PC-3 (cell line): ENCODE measurements around the gene MS4A6E. TPM values are rescaled to one million over a fixed set of nuclear protein-coding genes. Genes with fewer than 3 reads are reported as not detected.

Experiments
- ATAC-seq: fragments of 200-7000 bp; cut with Tn5 transposase; 2 replicates; pipeline ENCODE4 v1.9.1; 2020; ENCODE audit warnings: mild to moderate bottlenecking, moderate library complexity
- BruUV-seq: library from RNA; stranded (reverse); fragments of 400-500 nt; replicated peaks from 2 replicates; lab custom pipeline; 2021; lab: Mats Ljungman, UMichigan
- CTCF ChIA-PET: fragments of 300-600 bp; sonication (Branson Sonifier 250); formaldehyde crosslinking; loops from one replicate; lab custom pipeline; 2022; ENCODE audit warnings: antibody characterized with exemption; lab: Charles Lee
- POLR2A ChIA-PET: fragments of 300-600 bp; sonication (Branson Sonifier 250); formaldehyde crosslinking; loops from one replicate; lab custom pipeline; 2022; ENCODE audit warnings: antibody characterized with exemption; ENCODE audit not compliant: unreplicated experiment; lab: Charles Lee
- DNase-seq: peaks from one replicate; pipeline ENCODE4 v3.0.0-alpha.2; 2015
- H2AFZ ChIP-seq: fragments of 300-600 bp; sonication (generic); 2 replicates; pipeline ENCODE4 v1.6.0; 2016; ENCODE audit warnings: antibody characterized with exemption, low read length
- H3F3A ChIP-seq: fragments of 300-600 bp; sonication (generic); one replicate; pipeline ENCODE4 v1.6.0; 2017; ENCODE audit warnings: antibody characterized with exemption, low read length, control low read depth, mild to moderate bottlenecking; ENCODE audit not compliant: unreplicated experiment
- H3K27ac ChIP-seq: fragments of 300-600 bp; sonication (generic); 2 replicates; pipeline ENCODE4 v1.5.1; 2016; ENCODE audit warnings: mild to moderate bottlenecking, low read length
- H3K27me3 ChIP-seq: fragments of 300-600 bp; sonication (generic); 2 replicates; pipeline ENCODE4 v1.6.1; 2016; ENCODE audit warnings: low read length, mixed read lengths
- H3K36me3 ChIP-seq: fragments of 300-600 bp; sonication (generic); 2 replicates; pipeline ENCODE4 v1.6.1; 2016; ENCODE audit warnings: low read depth, mixed run types, low read length, mixed read lengths
- H3K4me1 ChIP-seq: fragments of 300-600 bp; sonication (generic); 2 replicates; pipeline ENCODE4 v1.5.1; 2016; ENCODE audit warnings: low read length; ENCODE audit not compliant: insufficient read depth
- H3K4me2 ChIP-seq: fragments of 300-600 bp; sonication (generic); 2 replicates; pipeline ENCODE4 v1.6.0; 2016; ENCODE audit warnings: low read length
- H3K4me3 ChIP-seq: fragments of 300-600 bp; sonication (generic); 2 replicates; pipeline ENCODE4 v1.5.1; 2016; ENCODE audit warnings: mild to moderate bottlenecking, low read length, mixed read lengths
- H3K79me2 ChIP-seq: fragments of 300-600 bp; sonication (generic); 2 replicates; pipeline ENCODE4 v1.6.1; 2017; ENCODE audit warnings: low read length, mixed read lengths
- H3K9ac ChIP-seq: fragments of 300-600 bp; sonication (generic); 2 replicates; pipeline ENCODE4 v1.6.0; 2016; ENCODE audit warnings: mild to moderate bottlenecking, low read length
- H3K9me2 ChIP-seq: fragments of 300-600 bp; sonication (generic); replicated peaks from 2 replicates; pipeline ENCODE4 v1.6.1; 2016; ENCODE audit warnings: mixed run types, low read length, mixed read lengths
- H3K9me3 ChIP-seq: fragments of 300-600 bp; sonication (generic); 2 replicates; pipeline ENCODE4 v1.6.1; 2016; ENCODE audit warnings: low read length, mixed read lengths
- H4K20me1 ChIP-seq: fragments of 300-600 bp; sonication (generic); 2 replicates; pipeline ENCODE4 v1.6.1; 2016; ENCODE audit warnings: low read length, mixed read lengths
- CTCF ChIP-seq: fragments of 300-600 bp; sonication (generic); conservative IDR thresholded peaks from 2 replicates; pipeline ENCODE4 v1.5.1; 2017; ENCODE audit warnings: antibody characterized with exemption, low read depth, mild to moderate bottlenecking, low read length
- EZH2 ChIP-seq: fragments of 300-600 bp; sonication (generic); IDR thresholded peaks from one replicate; pipeline ENCODE4 v1.6.1; 2017; ENCODE audit warnings: antibody characterized with exemption, mild to moderate bottlenecking, low read length; ENCODE audit not compliant: unreplicated experiment
- EZH2phosphoT487 ChIP-seq: fragments of 300-600 bp; sonication (generic); IDR thresholded peaks from 2 replicates; pipeline ENCODE4 v1.6.1; 2018; ENCODE audit warnings: mild to moderate bottlenecking, antibody characterized with exemption, low read length, borderline replicate concordance
- intact Hi-C: fragments of 100-400 bp; cut with micrococcal nuclease; formaldehyde crosslinking; loops from 2 replicates; pipeline ENCODE4 v1.9.0; 2023
- total RNA-seq: library from RNA; depleted of rRNA; stranded (reverse); fragments of >200 nt; gene quantifications from 2 replicates; pipeline ENCODE4 v1.2.3, GENCODE V29; 2014

Gene MS4A6E
- total RNA-seq, 1 experiment from 2014 or later = not detected

- ATAC-seq = no peak
- Histone ChIP-seq H3F3A (no peaks in the 10 kb centered on the region), H3K27me3 (peaks cover 23% of the 10 kb centered on the region; the same call in 1 of the 2 replicates)
Observed at GRCh38 chr11:60316317-60316716, 10.7 kb upstream of the MS4A6E start.

GRCh38 chr11:60318726-60319125 lies 8.3 kb upstream of the MS4A6E start:
- H2AFZ ChIP-seq = no peak overlapping the region
- CTCF ChIA-PET = no interaction called here
- BruUV-seq = no TSS peak
- intact Hi-C loops = no loop called here
- H3K9ac ChIP-seq = no peak overlapping the region
- POLR2A ChIA-PET = no interaction called here
- no peak for DNase-seq
- H3K27ac ChIP-seq = no peak overlapping the region
- no peaks in the 10 kb centered on the region for H3F3A ChIP-seq
- H3K4me3 ChIP-seq = no peak overlapping the region
- H3K4me2 ChIP-seq = no peak overlapping the region
- no peaks in the 10 kb centered on the region for H4K20me1 ChIP-seq
- no peaks in the 10 kb centered on the region for H3K36me3 ChIP-seq
- H3K27me3 ChIP-seq = peaks cover 18% of the 10 kb centered on the region; the same call in 1 of the 2 replicates
- TF ChIP-seq EZH2phosphoT487 (no peak), EZH2 (no peak), CTCF (no peak)
- H3K9me2 ChIP-seq = no peaks in the 10 kb centered on the region
- no peaks in the 10 kb centered on the region; the same call in 1 of the 2 replicates for H3K9me3 ChIP-seq
- no peaks in the 10 kb centered on the region for H3K4me1 ChIP-seq
- no peak for ATAC-seq
- no peaks in the 10 kb centered on the region for H3K79me2 ChIP-seq

More at GRCh38 chr11:60316317-60316716, 10.7 kb upstream of the MS4A6E start:
- Histone ChIP-seq H3K79me2 (no peaks in the 10 kb centered on the region), H3K9me3 (no peaks in the 10 kb centered on the region; the same call in 1 of the 2 replicates), H3K27ac (no peak overlapping the region), H4K20me1 (no peaks in the 10 kb centered on the region), H3K9ac (no peak overlapping the region), H2AFZ (no peak overlapping the region), H3K36me3 (no peaks in the 10 kb centered on the region), H3K4me2 (no peak overlapping the region), H3K9me2 (no peaks in the 10 kb centered on the region), H3K4me3 (no peak overlapping the region), H3K4me1 (no peaks in the 10 kb centered on the region)
- ChIA-PET POLR2A (no interaction called here), CTCF (no interaction called here)
- DNase-seq = no peak
- TF ChIP-seq EZH2phosphoT487 (no peak), CTCF (no peak), EZH2 (no peak)
- no TSS peak for BruUV-seq
- intact Hi-C loops = no loop called here

GRCh38 chr11:60321051-60321450 lies 6.0 kb upstream of the MS4A6E start:
- ChIA-PET POLR2A (no interaction called here), CTCF (no interaction called here)
- no peaks in the 10 kb centered on the region for H4K20me1 ChIP-seq
- BruUV-seq = no TSS peak
- no peak overlapping the region for H3K4me2 ChIP-seq
- no peak overlapping the region for H3K9ac ChIP-seq
- no peak overlapping the region for H2AFZ ChIP-seq
- no peaks in the 10 kb centered on the region for H3K4me1 ChIP-seq
- no peaks in the 10 kb centered on the region; the same call in 1 of the 2 replicates for H3K9me3 ChIP-seq
- ATAC-seq (no peak), DNase-seq (no peak)
- H3K36me3 ChIP-seq = no peaks in the 10 kb centered on the region
- intact Hi-C loops = no loop called here
- TF ChIP-seq EZH2 (no peak), CTCF (no peak), EZH2phosphoT487 (no peak)
- H3K9me2 ChIP-seq = no peaks in the 10 kb centered on the region
- no peaks in the 10 kb centered on the region for H3K79me2 ChIP-seq
- peaks cover 17% of the 10 kb centered on the region; the same call in 1 of the 2 replicates for H3K27me3 ChIP-seq
- no peak overlapping the region for H3K4me3 ChIP-seq
- no peak overlapping the region for H3K27ac ChIP-seq
- H3F3A ChIP-seq = no peaks in the 10 kb centered on the region
